K562 (cell line): Measurements from ENCODE around the gene MED16. TPM values are rescaled to one million over a fixed set of nuclear protein-coding genes. Genes with fewer than 3 reads are reported as not detected.

ENCODE experiments used
- ATF1 ChIP-seq, 2 experiments: fragments of 450-650 bp in 1 of 2; IDR thresholded peaks; 2 replicates each; pipeline ENCODE4 v1.6.1; 2016; ENCODE audit warnings: missing compliant biosample characterization in 1 of 2, missing genetic modification characterization in 1 of 2
- BMI1 ChIP-seq: fragments of 150-350 bp; IDR thresholded peaks from 2 replicates; pipeline ENCODE4 v1.6.1; 2014; ENCODE audit warnings: low read length
- DMBX1 ChIP-seq: fragments of 250-450 bp; sonication (Bioruptor Pico); IDR thresholded peaks from 2 replicates; pipeline ENCODE4 v1.8.0; 2022; ENCODE audit warnings: inconsistent platforms, mild to moderate bottlenecking, moderate library complexity, borderline replicate concordance
- ESRRB ChIP-seq: fragments of 250-450 bp; sonication (Bioruptor Pico); IDR thresholded peaks from 2 replicates; pipeline ENCODE4 v1.5.0; 2020; ENCODE audit warnings: mild to moderate bottlenecking, moderate library complexity, borderline replicate concordance
- GATA2 ChIP-seq: sonication (generic); formaldehyde crosslinking; IDR thresholded peaks from 2 replicates; pipeline ENCODE4 v1.4.0; 2020; ENCODE audit warnings: mild to moderate bottlenecking, missing genetic modification reagents
- HDAC1 ChIP-seq, 2 experiments: fragments of 450-650 bp; IDR thresholded peaks; 2 replicates each; pipeline ENCODE4 v1.6.1; 2016 to 2017; ENCODE audit warnings: inconsistent platforms in 1 of 2, mild to moderate bottlenecking in 1 of 2, moderate library complexity in 1 of 2
- JUNB ChIP-seq: fragments of 450-650 bp; formaldehyde crosslinking; conservative IDR thresholded peaks from 2 replicates; pipeline ENCODE4 v1.4.0; 2020; ENCODE audit warnings: mild to moderate bottlenecking
- NFE2L1 ChIP-seq: fragments of 450-650 bp; IDR thresholded peaks from 2 replicates; pipeline ENCODE4 v1.6.1; 2016; ENCODE audit warnings: missing genetic modification characterization, low read depth, mild to moderate bottlenecking, missing compliant biosample characterization, moderate library complexity, borderline replicate concordance
- PHB ChIP-seq: fragments of 250-450 bp; sonication (Bioruptor Pico); IDR thresholded peaks from 2 replicates; pipeline ENCODE4 v1.5.0; 2021
- TGIF2 ChIP-seq: sonication (generic); formaldehyde crosslinking; IDR thresholded peaks from 2 replicates; pipeline ENCODE4 v1.8.1; 2022; ENCODE audit warnings: mild to moderate bottlenecking, missing genetic modification reagents, moderate library complexity
- ZNF561 ChIP-seq: fragments of 450-650 bp; formaldehyde crosslinking; conservative IDR thresholded peaks from 2 replicates; pipeline ENCODE4 v1.4.0; 2020; ENCODE audit warnings: mild to moderate bottlenecking, moderate library complexity
- ZZZ3 ChIP-seq: fragments of 450-650 bp; IDR thresholded peaks from 2 replicates; pipeline ENCODE4 v1.6.1; 2016; ENCODE audit warnings: antibody characterized with exemption, mild to moderate bottlenecking, moderate library complexity
- polyA plus RNA-seq, 8 experiments: library from polyadenylated mRNA; depleted of rRNA in 4 of 8; stranded (reverse) in 5 of 8; unstranded in 3 of 8; fragments of >200 nt; fragmentation: Nextera tagmentation in 2 of 8; fragmentation: Illumina TruSeq in 1 of 8; extraction: Ambion mirVana in 2 of 8; extraction: Trizol in 1 of 8; gene quantifications; 2 replicates each; pipeline versions ENCODE4 v1.2.1 to v1.2.3, GENCODE V29; 2011 to 2014; ENCODE audit warnings: inconsistent platforms in 1 of 8, missing spikeins in 1 of 8
- total RNA-seq, 7 experiments: library from RNA; depleted of rRNA in 6 of 7; stranded (reverse); fragments of >200 nt in 6 of 7; fragmentation: Illumina TruSeq in 2 of 7; extraction: Trizol in 2 of 7; gene quantifications; 2 replicates each; pipeline versions ENCODE4 v1.2.1 to v1.2.3, GENCODE V29; 2011 to 2021; ENCODE audit warnings: low replicate concordance in 1 of 7
- TF ChIP-seq, protein P1 (sequence below): fragments of 200-800 bp; sonication (Bioruptor generic); IDR thresholded peaks from 2 replicates; pipeline ENCODE4 v1.6.1; 2016; ENCODE audit warnings: missing genetic modification characterization, missing compliant biosample characterization
- TF ChIP-seq, protein P2 (sequence below): fragments of 250-450 bp; sonication (Bioruptor Pico); IDR thresholded peaks from 2 replicates; pipeline ENCODE4 v1.5.0; 2021; ENCODE audit warnings: mild to moderate bottlenecking, borderline replicate concordance
- TF ChIP-seq, protein P3 (sequence below): fragments of 250-450 bp; sonication (Bioruptor Pico); IDR thresholded peaks from 2 replicates; pipeline ENCODE4 v1.8.0; 2021; ENCODE audit warnings: moderate library complexity, mild to moderate bottlenecking, inconsistent platforms
- TF ChIP-seq, protein P4 (sequence below): fragments of 250-450 bp; sonication (Bioruptor Pico); IDR thresholded peaks from 2 replicates; pipeline ENCODE4 v1.8.0; 2022; ENCODE audit warnings: inconsistent platforms

The MED16 gene
- total and polyA plus RNA-seq, 9 of the 15 experiments (the other 6 are each of a cell fraction or from before 2014, with no cell fraction given), result 0.89 to 59.9 (median 8.6) TPM

DNA sequence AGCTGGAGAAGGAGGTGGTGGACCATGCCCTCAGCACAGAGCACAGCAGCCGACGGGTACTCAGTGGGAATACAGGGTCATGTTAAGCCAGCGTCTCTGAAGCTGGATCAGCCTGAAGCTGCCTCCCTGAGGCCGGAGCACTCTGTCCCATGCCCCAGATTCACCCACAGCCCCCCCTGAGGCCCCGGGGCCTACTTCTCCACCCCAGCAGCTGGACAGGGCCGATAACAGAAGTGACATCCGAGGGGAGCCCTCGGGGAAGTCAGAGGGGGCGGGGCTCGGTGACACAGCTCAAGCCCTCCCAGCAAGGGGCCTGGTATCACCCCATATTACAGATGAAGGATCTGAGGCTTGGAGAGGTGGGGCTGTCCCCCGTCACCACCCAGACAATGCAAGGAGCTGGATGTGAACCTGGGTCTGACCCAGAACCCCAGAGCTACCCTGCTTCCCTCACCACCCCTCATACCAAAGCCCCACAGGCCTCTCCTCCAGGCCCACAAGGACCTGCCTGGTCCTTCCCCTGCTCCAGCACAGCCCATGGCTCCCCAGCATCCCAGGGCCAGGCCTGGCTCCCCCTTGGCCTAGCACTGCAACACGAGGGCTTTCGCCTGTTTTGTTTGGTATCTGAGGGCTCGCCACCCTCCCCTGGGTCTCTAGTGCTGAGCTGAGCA is 14.3 kb upstream of the MED16 start (continued):
- TF ChIP-seq, protein P1, sequence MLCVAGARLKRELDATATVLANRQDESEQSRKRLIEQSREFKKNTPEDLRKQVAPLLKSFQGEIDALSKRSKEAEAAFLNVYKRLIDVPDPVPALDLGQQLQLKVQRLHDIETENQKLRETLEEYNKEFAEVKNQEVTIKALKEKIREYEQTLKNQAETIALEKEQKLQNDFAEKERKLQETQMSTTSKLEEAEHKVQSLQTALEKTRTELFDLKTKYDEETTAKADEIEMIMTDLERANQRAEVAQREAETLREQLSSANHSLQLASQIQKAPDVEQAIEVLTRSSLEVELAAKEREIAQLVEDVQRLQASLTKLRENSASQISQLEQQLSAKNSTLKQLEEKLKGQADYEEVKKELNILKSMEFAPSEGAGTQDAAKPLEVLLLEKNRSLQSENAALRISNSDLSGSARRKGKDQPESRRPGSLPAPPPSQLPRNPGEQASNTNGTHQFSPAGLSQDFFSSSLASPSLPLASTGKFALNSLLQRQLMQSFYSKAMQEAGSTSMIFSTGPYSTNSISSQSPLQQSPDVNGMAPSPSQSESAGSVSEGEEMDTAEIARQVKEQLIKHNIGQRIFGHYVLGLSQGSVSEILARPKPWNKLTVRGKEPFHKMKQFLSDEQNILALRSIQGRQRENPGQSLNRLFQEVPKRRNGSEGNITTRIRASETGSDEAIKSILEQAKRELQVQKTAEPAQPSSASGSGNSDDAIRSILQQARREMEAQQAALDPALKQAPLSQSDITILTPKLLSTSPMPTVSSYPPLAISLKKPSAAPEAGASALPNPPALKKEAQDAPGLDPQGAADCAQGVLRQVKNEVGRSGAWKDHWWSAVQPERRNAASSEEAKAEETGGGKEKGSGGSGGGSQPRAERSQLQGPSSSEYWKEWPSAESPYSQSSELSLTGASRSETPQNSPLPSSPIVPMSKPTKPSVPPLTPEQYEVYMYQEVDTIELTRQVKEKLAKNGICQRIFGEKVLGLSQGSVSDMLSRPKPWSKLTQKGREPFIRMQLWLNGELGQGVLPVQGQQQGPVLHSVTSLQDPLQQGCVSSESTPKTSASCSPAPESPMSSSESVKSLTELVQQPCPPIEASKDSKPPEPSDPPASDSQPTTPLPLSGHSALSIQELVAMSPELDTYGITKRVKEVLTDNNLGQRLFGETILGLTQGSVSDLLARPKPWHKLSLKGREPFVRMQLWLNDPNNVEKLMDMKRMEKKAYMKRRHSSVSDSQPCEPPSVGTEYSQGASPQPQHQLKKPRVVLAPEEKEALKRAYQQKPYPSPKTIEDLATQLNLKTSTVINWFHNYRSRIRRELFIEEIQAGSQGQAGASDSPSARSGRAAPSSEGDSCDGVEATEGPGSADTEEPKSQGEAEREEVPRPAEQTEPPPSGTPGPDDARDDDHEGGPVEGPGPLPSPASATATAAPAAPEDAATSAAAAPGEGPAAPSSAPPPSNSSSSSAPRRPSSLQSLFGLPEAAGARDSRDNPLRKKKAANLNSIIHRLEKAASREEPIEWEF, result no peak
- TF ChIP-seq NFE2L1 (tag) (no peak), PHB (CRISPR knock-in tag) (no peak), DMBX1 (CRISPR knock-in tag) (peak; percentile 64; the same call in 1 of the 2 replicates), ATF1 (CRISPR knock-in tag; IDR thresholded peaks at IDR 0.05) (no peak), ATF1 (tag; IDR thresholded peaks at IDR 0.05) (peak; percentile 90), HDAC1 (IDR thresholded peaks at IDR 0.05) (peak in 1 of 2 experiments; percentile 85; a peak in 2 of 4 replicates), JUNB (CRISPR knock-in tag) (no peak), TGIF2 (CRISPR knock-in tag) (no peak), ZZZ3 (no peak), ZNF561 (CRISPR knock-in tag) (no peak), GATA2 (peak; percentile 87), ESRRB (CRISPR knock-in tag) (no peak), BMI1 (no peak)
- TF ChIP-seq, protein P2, sequence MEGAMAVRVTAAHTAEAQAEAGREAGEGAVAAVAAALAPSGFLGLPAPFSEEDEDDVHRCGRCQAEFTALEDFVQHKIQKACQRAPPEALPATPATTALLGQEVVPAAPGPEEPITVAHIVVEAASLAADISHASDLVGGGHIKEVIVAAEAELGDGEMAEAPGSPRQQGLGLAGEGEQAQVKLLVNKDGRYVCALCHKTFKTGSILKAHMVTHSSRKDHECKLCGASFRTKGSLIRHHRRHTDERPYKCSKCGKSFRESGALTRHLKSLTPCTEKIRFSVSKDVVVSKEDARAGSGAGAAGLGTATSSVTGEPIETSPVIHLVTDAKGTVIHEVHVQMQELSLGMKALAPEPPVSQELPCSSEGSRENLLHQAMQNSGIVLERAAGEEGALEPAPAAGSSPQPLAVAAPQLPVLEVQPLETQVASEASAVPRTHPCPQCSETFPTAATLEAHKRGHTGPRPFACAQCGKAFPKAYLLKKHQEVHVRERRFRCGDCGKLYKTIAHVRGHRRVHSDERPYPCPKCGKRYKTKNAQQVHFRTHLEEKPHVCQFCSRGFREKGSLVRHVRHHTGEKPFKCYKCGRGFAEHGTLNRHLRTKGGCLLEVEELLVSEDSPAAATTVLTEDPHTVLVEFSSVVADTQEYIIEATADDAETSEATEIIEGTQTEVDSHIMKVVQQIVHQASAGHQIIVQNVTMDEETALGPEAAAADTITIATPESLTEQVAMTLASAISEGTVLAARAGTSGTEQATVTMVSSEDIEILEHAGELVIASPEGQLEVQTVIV, result no peak
- TF ChIP-seq, protein P3, sequence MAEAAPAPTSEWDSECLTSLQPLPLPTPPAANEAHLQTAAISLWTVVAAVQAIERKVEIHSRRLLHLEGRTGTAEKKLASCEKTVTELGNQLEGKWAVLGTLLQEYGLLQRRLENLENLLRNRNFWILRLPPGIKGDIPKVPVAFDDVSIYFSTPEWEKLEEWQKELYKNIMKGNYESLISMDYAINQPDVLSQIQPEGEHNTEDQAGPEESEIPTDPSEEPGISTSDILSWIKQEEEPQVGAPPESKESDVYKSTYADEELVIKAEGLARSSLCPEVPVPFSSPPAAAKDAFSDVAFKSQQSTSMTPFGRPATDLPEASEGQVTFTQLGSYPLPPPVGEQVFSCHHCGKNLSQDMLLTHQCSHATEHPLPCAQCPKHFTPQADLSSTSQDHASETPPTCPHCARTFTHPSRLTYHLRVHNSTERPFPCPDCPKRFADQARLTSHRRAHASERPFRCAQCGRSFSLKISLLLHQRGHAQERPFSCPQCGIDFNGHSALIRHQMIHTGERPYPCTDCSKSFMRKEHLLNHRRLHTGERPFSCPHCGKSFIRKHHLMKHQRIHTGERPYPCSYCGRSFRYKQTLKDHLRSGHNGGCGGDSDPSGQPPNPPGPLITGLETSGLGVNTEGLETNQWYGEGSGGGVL, result no peak
- TF ChIP-seq, protein P4, sequence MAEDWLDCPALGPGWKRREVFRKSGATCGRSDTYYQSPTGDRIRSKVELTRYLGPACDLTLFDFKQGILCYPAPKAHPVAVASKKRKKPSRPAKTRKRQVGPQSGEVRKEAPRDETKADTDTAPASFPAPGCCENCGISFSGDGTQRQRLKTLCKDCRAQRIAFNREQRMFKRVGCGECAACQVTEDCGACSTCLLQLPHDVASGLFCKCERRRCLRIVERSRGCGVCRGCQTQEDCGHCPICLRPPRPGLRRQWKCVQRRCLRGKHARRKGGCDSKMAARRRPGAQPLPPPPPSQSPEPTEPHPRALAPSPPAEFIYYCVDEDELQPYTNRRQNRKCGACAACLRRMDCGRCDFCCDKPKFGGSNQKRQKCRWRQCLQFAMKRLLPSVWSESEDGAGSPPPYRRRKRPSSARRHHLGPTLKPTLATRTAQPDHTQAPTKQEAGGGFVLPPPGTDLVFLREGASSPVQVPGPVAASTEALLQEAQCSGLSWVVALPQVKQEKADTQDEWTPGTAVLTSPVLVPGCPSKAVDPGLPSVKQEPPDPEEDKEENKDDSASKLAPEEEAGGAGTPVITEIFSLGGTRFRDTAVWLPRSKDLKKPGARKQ (CRISPR knock-in tag), result no peak
